COLO829 (cell line): ENCODE measurements around the gene WDR20.
"Not testable (repeated sequence)": the region's sequence is repeated elsewhere in the genome, so short reads cannot be mapped to it uniquely, and the experiment has no call there.

Experiments used
- DNase-seq: peaks from one replicate; pipeline ENCODE4 v3.0.0; 2012; ENCODE audit warnings: low spot score

The WDR20 gene, protein sequence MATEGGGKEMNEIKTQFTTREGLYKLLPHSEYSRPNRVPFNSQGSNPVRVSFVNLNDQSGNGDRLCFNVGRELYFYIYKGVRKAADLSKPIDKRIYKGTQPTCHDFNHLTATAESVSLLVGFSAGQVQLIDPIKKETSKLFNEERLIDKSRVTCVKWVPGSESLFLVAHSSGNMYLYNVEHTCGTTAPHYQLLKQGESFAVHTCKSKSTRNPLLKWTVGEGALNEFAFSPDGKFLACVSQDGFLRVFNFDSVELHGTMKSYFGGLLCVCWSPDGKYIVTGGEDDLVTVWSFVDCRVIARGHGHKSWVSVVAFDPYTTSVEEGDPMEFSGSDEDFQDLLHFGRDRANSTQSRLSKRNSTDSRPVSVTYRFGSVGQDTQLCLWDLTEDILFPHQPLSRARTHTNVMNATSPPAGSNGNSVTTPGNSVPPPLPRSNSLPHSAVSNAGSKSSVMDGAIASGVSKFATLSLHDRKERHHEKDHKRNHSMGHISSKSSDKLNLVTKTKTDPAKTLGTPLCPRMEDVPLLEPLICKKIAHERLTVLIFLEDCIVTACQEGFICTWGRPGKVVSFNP

DNA sequence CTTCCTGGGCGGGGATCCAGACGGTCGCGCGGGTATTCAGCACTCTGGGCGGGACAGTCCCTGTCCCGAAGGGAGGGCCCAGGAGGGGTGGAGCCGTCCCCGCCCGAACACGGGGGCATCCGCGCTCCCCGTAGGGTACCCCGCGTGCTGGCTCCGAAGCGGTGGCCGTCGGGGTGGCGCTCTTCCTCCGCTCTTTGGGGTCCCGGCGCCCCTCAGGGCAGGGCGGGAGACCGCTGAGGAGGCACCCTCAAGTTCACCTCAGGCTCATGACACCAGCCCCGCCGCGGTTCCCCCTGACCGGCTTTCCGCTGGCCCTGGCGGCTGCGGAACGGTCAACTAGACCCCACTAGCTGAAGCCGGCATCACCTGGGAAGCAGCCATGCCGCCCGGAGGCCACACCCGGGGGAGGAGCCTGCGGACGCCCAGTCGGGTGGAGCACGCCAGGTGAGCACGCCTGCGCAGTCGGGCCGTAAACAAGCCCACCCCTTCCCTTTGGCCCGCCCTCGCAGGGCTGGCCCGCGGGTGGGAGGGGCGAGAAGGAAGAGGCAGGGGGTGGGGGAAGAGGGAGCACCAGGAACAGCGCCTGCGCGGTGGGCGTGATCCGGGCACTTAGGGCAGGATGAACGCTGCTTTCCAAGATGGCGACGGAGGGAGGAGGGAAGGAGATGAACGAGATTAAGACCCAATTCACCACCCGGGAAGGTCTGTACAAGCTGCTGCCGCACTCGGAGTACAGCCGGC is at the start of gene WDR20:
WDR20 (plus strand) TSS at position 612 of the 741 bp plus-strand sequence; CDS start at position 639, 27 bp downstream.
- DNase-seq, result peak; percentile 100

DNA sequence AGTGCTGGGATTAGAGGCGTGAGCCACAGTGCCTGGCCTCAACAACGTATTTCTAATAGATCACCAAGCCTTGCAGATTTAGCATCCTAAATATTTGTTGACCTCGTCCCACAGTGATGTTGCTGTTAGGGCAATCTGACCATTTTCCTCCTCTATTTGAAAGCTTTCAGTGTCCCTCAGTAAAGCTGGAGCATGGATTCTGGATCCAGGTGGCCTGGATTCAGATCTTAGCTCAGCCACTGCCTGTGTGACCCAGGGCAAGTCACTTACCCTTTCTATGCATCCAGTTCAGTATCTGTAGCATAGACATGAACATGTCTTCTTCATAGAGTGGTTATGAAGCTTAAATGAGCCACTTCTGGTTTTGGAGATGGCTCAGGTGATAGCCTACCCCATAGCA is 49.0 kb upstream of the WDR20 start:
- no peak for DNase-seq

GRCh38 chr14:102092806-102093205 is 46.9 kb upstream of the WDR20 start:
- no peak for DNase-seq

DNA sequence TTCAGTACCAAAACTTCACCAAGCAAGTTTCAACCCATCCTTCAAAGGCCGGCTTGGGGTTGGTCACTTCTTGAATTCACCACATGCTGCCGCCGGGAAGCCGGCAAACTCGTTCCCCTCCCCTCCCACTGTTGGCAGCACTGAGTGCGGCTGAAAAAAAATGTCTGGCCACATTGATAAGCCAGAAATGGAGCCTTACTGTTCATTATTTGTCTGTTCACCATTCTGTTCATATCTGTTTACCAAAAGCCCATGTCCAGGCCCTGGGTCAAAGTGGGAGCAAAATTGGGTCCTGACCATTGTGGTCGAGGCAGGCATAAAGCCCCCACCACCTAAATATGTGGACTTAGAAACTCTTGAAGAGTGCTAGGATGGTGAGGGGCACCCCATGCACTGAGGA is 45.6 kb upstream of the WDR20 start:
- DNase-seq, result no peak

GRCh38 chr14:102095231-102095870 is 44.3 kb upstream of the WDR20 start:
- DNase-seq, result no peak

- DNase-seq, result no peak
These were observed 43.7 kb upstream of the WDR20 start for GRCh38 chr14:102095871-102096568.

GRCh38 chr14:102096569-102097188 is 43.0 kb upstream of the WDR20 start:
- DNase-seq, result peak; percentile 84

- DNase-seq, result no peak
These were observed 42.1 kb upstream of the WDR20 start for GRCh38 chr14:102097441-102098135.

DNA sequence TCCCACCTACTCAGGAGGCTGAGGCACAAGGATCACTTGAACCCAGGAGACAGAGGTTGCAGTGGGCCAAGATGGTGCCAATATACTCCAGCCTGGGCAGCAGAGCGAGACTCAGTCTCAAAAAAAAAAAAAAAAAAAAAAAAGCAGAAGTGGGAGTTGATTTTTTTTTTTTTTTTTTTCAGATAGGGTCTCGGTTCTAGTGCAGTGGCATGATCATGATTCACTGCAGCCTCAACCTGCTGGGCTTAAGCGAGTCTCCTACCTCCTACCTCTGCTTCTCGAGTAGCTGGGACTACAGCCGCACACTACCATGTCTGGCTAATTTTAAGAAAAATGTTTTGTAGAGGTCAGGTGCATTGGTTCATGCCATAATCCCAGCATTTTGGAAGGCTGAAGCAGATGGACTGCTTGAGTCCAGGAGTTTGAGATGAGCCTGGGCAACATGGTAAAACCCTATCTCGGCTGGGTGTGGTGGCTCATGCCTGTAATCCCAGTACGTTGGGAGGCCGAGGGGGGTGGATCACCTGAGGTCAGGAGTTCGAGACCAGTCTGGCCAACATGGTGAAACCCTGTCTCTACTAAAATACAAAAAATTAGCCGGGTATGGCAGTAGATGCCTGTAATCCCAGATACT is 36.5 kb upstream of the WDR20 start:
- DNase-seq, result no peak

DNA sequence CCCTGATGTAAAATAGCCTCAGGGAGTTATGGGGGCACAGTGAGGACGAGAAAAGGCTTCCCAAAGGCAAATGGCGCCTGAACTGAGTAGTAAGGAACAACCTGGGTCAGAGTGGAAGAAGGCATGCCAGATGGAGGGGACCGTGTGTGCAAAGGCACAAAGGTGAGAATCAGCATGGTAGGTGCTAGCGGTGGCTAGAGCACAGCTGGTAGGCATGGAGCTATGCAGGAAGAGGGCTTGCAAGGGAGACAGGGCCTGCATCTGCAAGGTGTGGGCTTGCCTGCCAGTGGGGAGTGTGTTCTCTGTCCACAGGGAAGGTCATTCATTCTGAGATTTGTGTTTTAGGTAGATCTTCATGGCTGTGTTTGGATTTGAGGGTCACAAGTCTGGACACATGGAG is 34.3 kb upstream of the WDR20 start:
- DNase-seq, result no peak

DNA sequence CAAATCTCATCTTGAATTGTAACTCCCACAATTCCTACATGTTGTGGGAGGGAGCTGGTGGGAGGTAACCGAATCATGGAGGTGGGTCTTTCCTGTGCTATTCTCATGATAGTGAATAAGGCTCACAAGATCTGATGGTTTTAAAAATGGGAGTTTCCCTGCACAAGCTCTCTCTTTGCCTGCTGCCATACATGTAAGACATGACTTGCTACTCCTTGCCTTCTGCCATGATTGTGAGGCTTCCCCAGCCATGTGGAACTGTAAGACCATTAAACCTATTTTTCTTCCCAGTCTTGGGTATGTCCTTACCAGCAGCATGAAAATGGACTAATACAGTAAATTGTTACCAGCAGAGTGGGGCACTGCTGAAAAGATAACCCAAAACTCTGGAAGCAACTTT is 30.4 kb upstream of the WDR20 start:
- DNase-seq, result not testable (repeated sequence)

DNA sequence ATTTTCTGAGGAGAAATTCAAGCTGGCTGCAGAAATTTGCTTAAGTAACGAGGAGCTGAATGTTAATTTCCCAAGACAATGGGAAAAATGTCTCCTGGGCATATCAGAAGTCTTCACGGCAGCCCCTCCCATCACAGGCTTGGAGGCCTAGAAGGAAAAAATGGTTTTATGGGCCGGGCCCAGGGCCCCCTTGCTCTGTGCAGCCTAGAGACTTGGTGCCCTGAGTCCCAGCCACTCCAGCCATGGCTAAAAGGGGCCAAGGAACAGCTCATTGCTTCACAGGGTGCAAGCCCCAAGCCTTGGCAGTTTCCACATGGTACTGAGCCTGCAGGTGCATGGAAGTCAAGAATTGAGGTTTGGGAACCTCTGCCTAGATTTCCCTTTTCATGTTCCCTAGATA is 28.6 kb upstream of the WDR20 start:
- no peak for DNase-seq

GRCh38 chr14:102116361-102117180 is 23.1 kb upstream of the WDR20 start:
- no peak for DNase-seq

DNA sequence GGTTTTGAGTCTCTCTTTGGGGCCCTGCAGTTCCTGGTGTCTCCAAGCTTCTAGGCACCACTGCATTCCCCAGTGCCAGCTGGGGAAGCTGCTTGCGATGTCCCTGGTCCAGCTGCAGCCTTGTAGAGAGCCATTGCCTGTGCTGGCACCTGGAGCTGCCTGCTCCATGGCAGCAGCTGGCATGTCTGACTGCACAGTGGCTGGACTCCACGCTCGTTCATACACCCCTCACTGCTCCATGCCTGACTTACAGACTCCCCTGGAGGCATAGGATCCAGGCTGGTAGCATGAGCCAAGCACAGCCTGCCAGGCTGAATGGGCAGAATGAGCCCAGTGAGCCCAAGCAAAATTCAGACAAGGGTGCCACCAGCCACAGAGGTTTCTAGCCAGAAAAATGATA is 21.8 kb upstream of the WDR20 start:
- DNase-seq, result no peak

DNA sequence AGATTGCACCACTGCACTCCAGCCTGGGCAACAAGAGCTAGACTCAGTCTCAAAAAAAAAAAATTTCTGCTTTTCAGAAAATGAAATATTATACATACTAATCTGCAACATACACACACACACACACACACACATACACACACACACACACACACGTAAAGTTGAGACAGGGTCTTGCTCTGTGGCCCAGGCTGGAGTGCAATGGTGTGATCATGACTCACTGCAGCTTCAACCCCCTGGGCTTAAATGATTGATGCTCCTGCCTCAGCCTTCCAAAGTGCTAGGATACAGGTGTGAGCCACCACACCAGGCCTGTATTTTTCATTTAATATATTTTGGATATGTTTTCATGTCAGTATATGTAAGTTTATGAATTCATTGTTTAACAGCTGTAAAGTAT is 18.8 kb upstream of the WDR20 start:
- no peak for DNase-seq

- DNase-seq, result peak; percentile 56
These were observed 18.1 kb upstream of the WDR20 start for GRCh38 chr14:102121567-102121966.

- DNase-seq, result no peak
These were observed 15.3 kb upstream of the WDR20 start for GRCh38 chr14:102124419-102124818.

- DNase-seq, result no peak
These were observed 14.2 kb upstream of the WDR20 start for GRCh38 chr14:102125546-102125945.

DNA sequence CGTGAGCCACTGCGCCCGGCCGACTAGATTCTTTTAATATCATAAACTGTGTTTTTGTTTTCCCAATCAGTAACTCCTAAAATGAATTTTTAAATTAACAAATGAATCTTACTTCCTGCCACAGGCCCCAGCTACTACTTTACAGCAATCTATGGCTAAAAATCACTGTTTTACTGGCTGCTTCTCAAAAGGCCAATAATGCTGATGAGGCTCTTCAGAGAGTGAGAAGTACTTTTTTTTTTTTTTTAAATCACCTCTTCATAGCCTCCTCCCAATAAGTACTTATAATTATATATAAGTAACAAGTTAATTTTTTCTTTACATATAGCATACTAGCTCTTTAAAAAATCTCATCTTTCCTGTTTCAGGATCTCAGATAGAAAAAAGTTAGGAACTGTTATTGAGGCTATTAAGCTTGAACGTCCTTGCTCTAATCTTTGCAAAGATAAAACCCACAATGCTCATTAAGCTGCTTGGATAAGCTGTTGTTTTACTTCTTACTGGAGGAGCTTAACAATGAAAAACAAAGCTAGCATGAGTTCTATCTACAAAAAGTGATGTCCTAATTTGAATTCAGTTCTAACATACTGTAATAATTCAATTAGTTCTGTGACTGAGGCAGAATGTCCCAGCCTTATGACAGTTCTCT is 12.8 kb upstream of the WDR20 start:
- DNase-seq, result no peak
